ENCODE data around the gene CHST11. TPM values are rescaled to one million over a fixed set of nuclear protein-coding genes. Genes with fewer than 3 reads are reported as not detected.

CHST11 gene
- total and polyA plus RNA-seq, 9 of the 15 experiments (the other 6 are each of a cell fraction or from before 2014, with no cell fraction given): 2.3 to 38.7 (median 15.0) TPM

GRCh38 chr12:104671409-104672095 lies 214.8 kb downstream of the CHST11 start (continued):
- TF ChIP-seq ZBTB11 (CRISPR knock-in tag; IDR thresholded peaks at IDR 0.05) (no peak), RFX1 (IDR thresholded peaks at IDR 0.05) (no peak), ZNF274 (IDR thresholded peaks at IDR 0.05; ENCODE audit: borderline replicate concordance, low read depth, low read length) (no peak), NFIC (IDR thresholded peaks at IDR 0.05) (peak; percentile 82), CLOCK (CRISPR knock-in tag; IDR thresholded peaks at IDR 0.05; ENCODE audit: borderline replicate concordance) (no peak), ZBTB49 (CRISPR knock-in tag; IDR thresholded peaks at IDR 0.05; ENCODE audit: borderline replicate concordance) (no peak), GMEB1 (CRISPR knock-in tag; IDR thresholded peaks at IDR 0.05) (no peak), HIVEP1 (CRISPR knock-in tag; IDR thresholded peaks at IDR 0.05) (no peak), ZNF263 (CRISPR knock-in tag; IDR thresholded peaks at IDR 0.05; ENCODE audit: borderline replicate concordance) (no peak), NCOR1 (IDR thresholded peaks at IDR 0.05) (peak; percentile 45), CBX5 (IDR thresholded peaks at IDR 0.05; ENCODE audit: borderline replicate concordance, low read depth) (no peak), CBX1 (IDR thresholded peaks at IDR 0.05; ENCODE audit: low read depth) (no peak), ESRRB (CRISPR knock-in tag; IDR thresholded peaks at IDR 0.05; ENCODE audit: borderline replicate concordance) (no peak), TGIF2 (CRISPR knock-in tag; IDR thresholded peaks at IDR 0.05) (no peak), RHOXF2B (CRISPR knock-in tag; conservative IDR thresholded peaks at IDR 0.05) (no peak), ZNF165 (CRISPR knock-in tag; IDR thresholded peaks at IDR 0.05; ENCODE audit: borderline replicate concordance) (no peak), MTF1 (CRISPR knock-in tag; IDR thresholded peaks at IDR 0.05; ENCODE audit: borderline replicate concordance) (no peak), GATAD2A (IDR thresholded peaks at IDR 0.05) (no peak)
